K562 (cell line): ENCODE data around the gene ANKRD13C. TPM values are rescaled to one million over a fixed set of nuclear protein-coding genes. Genes with fewer than 3 reads are reported as not detected.
A peak's percentile ranks its signal among the peaks of the same experiment; 100 is the strongest.

Source experiments
- CHD2 ChIP-seq: IDR thresholded peaks from 2 replicates; pipeline ENCODE4 v1.6.1; 2011; ENCODE audit warnings: low read depth, low read length
- CREB3L1 ChIP-seq: fragments of 450-650 bp; IDR thresholded peaks from 2 replicates; pipeline ENCODE4 v1.6.1; 2014; ENCODE audit warnings: low read depth, mild to moderate bottlenecking, moderate library complexity, borderline replicate concordance
- DNMT1 ChIP-seq: fragments of 450-650 bp; IDR thresholded peaks from 2 replicates; pipeline ENCODE4 v1.6.1; 2016; ENCODE audit warnings: antibody characterized with exemption, mild to moderate bottlenecking
- HDAC2 ChIP-seq: fragments of 450-650 bp; IDR thresholded peaks from 2 replicates; pipeline ENCODE4 v1.6.1; 2016; ENCODE audit warnings: mild to moderate bottlenecking
- HNRNPL ChIP-seq: fragments of 200-400 bp; formaldehyde crosslinking; IDR thresholded peaks from 2 replicates; pipeline ENCODE4 v1.6.1; 2017; ENCODE audit warnings: low read depth, mild to moderate bottlenecking, low read length
- HNRNPLL ChIP-seq: fragments of 200-400 bp; formaldehyde crosslinking; IDR thresholded peaks from 2 replicates; pipeline ENCODE4 v1.6.1; 2017; ENCODE audit warnings: low read length, low read depth, mild to moderate bottlenecking; ENCODE audit not compliant: poor library complexity, severe bottlenecking
- HNRNPUL1 ChIP-seq: fragments of 200-400 bp; formaldehyde crosslinking; IDR thresholded peaks from 2 replicates; pipeline ENCODE4 v1.6.1; 2017; ENCODE audit warnings: low read length
- POLR2G ChIP-seq: fragments of 200-400 bp; formaldehyde crosslinking; IDR thresholded peaks from 2 replicates; pipeline ENCODE4 v1.6.1; 2017; ENCODE audit warnings: low read depth, mild to moderate bottlenecking, antibody characterized with exemption, low read length, moderate library complexity
- SIRT6 ChIP-seq: IDR thresholded peaks from one replicate; pipeline ENCODE4 v1.6.1; 2012; ENCODE audit warnings: low read depth, mild to moderate bottlenecking, control low read depth, inconsistent platforms, low read length, moderate library complexity
- ZBTB17 ChIP-seq: fragments of 450-650 bp; formaldehyde crosslinking; IDR thresholded peaks from 2 replicates; pipeline ENCODE4 v1.4.0; 2020; ENCODE audit warnings: mild to moderate bottlenecking
- ZNF3 ChIP-seq: fragments of 250-450 bp; sonication (Bioruptor Pico); IDR thresholded peaks from 2 replicates; pipeline ENCODE4 v1.5.0; 2021; ENCODE audit warnings: mild to moderate bottlenecking, moderate library complexity
- ZNF57 ChIP-seq: fragments of 450-650 bp; formaldehyde crosslinking; IDR thresholded peaks from 2 replicates; pipeline ENCODE4 v1.4.0; 2020; ENCODE audit warnings: mild to moderate bottlenecking, moderate library complexity
- polyA plus RNA-seq, 8 experiments: library from polyadenylated mRNA; depleted of rRNA in 4 of 8; stranded (reverse) in 5 of 8; unstranded in 3 of 8; fragments of >200 nt; fragmentation: Nextera tagmentation in 2 of 8; fragmentation: Illumina TruSeq in 1 of 8; extraction: Ambion mirVana in 2 of 8; extraction: Trizol in 1 of 8; gene quantifications; 2 replicates each; pipeline versions ENCODE4 v1.2.1 to v1.2.3, GENCODE V29; 2011 to 2014; ENCODE audit warnings: inconsistent platforms in 1 of 8, missing spikeins in 1 of 8
- total RNA-seq, 7 experiments: library from RNA; depleted of rRNA in 6 of 7; stranded (reverse); fragments of >200 nt in 6 of 7; fragmentation: Illumina TruSeq in 2 of 7; extraction: Trizol in 2 of 7; gene quantifications; 2 replicates each; pipeline versions ENCODE4 v1.2.1 to v1.2.3, GENCODE V29; 2011 to 2021; ENCODE audit warnings: low replicate concordance in 1 of 7
- TF ChIP-seq, protein P1 (sequence below): fragments of 450-650 bp; IDR thresholded peaks from 2 replicates; pipeline ENCODE4 v1.6.1; 2016; ENCODE audit warnings: mild to moderate bottlenecking, moderate library complexity
- TF ChIP-seq, protein P2 (sequence below): sonication (generic); formaldehyde crosslinking; IDR thresholded peaks from 2 replicates; pipeline ENCODE4 v1.8.1; 2022; ENCODE audit warnings: missing genetic modification reagents

ANKRD13C gene
- total and polyA plus RNA-seq, 9 of the 15 experiments (the other 6 are each of a cell fraction or from before 2014, with no cell fraction given) = 3.4 to 22.8 (median 12.5) TPM

GRCh38 chr1:70354332-70355110 is at the start of gene ANKRD13C (continued):
- TF ChIP-seq, protein P1, sequence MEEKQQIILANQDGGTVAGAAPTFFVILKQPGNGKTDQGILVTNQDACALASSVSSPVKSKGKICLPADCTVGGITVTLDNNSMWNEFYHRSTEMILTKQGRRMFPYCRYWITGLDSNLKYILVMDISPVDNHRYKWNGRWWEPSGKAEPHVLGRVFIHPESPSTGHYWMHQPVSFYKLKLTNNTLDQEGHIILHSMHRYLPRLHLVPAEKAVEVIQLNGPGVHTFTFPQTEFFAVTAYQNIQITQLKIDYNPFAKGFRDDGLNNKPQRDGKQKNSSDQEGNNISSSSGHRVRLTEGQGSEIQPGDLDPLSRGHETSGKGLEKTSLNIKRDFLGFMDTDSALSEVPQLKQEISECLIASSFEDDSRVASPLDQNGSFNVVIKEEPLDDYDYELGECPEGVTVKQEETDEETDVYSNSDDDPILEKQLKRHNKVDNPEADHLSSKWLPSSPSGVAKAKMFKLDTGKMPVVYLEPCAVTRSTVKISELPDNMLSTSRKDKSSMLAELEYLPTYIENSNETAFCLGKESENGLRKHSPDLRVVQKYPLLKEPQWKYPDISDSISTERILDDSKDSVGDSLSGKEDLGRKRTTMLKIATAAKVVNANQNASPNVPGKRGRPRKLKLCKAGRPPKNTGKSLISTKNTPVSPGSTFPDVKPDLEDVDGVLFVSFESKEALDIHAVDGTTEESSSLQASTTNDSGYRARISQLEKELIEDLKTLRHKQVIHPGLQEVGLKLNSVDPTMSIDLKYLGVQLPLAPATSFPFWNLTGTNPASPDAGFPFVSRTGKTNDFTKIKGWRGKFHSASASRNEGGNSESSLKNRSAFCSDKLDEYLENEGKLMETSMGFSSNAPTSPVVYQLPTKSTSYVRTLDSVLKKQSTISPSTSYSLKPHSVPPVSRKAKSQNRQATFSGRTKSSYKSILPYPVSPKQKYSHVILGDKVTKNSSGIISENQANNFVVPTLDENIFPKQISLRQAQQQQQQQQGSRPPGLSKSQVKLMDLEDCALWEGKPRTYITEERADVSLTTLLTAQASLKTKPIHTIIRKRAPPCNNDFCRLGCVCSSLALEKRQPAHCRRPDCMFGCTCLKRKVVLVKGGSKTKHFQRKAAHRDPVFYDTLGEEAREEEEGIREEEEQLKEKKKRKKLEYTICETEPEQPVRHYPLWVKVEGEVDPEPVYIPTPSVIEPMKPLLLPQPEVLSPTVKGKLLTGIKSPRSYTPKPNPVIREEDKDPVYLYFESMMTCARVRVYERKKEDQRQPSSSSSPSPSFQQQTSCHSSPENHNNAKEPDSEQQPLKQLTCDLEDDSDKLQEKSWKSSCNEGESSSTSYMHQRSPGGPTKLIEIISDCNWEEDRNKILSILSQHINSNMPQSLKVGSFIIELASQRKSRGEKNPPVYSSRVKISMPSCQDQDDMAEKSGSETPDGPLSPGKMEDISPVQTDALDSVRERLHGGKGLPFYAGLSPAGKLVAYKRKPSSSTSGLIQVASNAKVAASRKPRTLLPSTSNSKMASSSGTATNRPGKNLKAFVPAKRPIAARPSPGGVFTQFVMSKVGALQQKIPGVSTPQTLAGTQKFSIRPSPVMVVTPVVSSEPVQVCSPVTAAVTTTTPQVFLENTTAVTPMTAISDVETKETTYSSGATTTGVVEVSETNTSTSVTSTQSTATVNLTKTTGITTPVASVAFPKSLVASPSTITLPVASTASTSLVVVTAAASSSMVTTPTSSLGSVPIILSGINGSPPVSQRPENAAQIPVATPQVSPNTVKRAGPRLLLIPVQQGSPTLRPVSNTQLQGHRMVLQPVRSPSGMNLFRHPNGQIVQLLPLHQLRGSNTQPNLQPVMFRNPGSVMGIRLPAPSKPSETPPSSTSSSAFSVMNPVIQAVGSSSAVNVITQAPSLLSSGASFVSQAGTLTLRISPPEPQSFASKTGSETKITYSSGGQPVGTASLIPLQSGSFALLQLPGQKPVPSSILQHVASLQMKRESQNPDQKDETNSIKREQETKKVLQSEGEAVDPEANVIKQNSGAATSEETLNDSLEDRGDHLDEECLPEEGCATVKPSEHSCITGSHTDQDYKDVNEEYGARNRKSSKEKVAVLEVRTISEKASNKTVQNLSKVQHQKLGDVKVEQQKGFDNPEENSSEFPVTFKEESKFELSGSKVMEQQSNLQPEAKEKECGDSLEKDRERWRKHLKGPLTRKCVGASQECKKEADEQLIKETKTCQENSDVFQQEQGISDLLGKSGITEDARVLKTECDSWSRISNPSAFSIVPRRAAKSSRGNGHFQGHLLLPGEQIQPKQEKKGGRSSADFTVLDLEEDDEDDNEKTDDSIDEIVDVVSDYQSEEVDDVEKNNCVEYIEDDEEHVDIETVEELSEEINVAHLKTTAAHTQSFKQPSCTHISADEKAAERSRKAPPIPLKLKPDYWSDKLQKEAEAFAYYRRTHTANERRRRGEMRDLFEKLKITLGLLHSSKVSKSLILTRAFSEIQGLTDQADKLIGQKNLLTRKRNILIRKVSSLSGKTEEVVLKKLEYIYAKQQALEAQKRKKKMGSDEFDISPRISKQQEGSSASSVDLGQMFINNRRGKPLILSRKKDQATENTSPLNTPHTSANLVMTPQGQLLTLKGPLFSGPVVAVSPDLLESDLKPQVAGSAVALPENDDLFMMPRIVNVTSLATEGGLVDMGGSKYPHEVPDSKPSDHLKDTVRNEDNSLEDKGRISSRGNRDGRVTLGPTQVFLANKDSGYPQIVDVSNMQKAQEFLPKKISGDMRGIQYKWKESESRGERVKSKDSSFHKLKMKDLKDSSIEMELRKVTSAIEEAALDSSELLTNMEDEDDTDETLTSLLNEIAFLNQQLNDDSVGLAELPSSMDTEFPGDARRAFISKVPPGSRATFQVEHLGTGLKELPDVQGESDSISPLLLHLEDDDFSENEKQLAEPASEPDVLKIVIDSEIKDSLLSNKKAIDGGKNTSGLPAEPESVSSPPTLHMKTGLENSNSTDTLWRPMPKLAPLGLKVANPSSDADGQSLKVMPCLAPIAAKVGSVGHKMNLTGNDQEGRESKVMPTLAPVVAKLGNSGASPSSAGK = peak; percentile 88
- peak; percentile 56; the same call in 1 of the 2 replicates for TF ChIP-seq ZNF57 (CRISPR knock-in tag)
- TF ChIP-seq, protein P2, sequence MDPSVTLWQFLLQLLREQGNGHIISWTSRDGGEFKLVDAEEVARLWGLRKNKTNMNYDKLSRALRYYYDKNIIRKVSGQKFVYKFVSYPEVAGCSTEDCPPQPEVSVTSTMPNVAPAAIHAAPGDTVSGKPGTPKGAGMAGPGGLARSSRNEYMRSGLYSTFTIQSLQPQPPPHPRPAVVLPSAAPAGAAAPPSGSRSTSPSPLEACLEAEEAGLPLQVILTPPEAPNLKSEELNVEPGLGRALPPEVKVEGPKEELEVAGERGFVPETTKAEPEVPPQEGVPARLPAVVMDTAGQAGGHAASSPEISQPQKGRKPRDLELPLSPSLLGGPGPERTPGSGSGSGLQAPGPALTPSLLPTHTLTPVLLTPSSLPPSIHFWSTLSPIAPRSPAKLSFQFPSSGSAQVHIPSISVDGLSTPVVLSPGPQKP (CRISPR knock-in tag) = no peak
- 0 out of 2 replicates have a peak, but pooled peaks have one; percentile 25 for TF ChIP-seq HNRNPUL1
- peak; percentile 96 for TF ChIP-seq HDAC2
- no peak for TF ChIP-seq DNMT1
- peak; percentile 74; the same call in 1 of the 2 replicates for TF ChIP-seq HNRNPL
- TF ChIP-seq SIRT6 = no peak
- peak; percentile 100 for TF ChIP-seq ZNF3 (CRISPR knock-in tag)
- TF ChIP-seq ZBTB17 (CRISPR knock-in tag) = peak; percentile 52; the same call in 1 of the 2 replicates
- peak; percentile 97 for TF ChIP-seq POLR2G
- TF ChIP-seq HNRNPLL = peak; percentile 89
- peak; percentile 97 for TF ChIP-seq CHD2
- TF ChIP-seq CREB3L1 = peak; percentile 91; the same call in 1 of the 2 replicates
